Ovary (tissue), 3 donors: ENCODE results near the gene RBFA.

Experiments
- EP300 ChIP-seq: sonication (generic); formaldehyde crosslinking; IDR thresholded peaks from one replicate; pipeline ENCODE4 v1.6.1; 2017; ENCODE audit warnings: antibody characterized with exemption
- POLR2A ChIP-seq: fragments of 450-650 bp; IDR thresholded peaks from one replicate; pipeline ENCODE4 v1.6.1; 2017; ENCODE audit warnings: antibody characterized with exemption, mild to moderate bottlenecking, moderate library complexity
- TF ChIP-seq, protein P1 (sequence below), 3 donors: fragments of 450-650 bp in 2 of 3; fragments of 200-600 bp in 1 of 3; IDR thresholded peaks; one replicate each; pipeline versions ENCODE4 v1.5.1 to v1.8.0; 2016 to 2022; ENCODE audit warnings: antibody characterized with exemption in 3 of 3, mild to moderate bottlenecking in 1 of 3
- donor health status: DM: no; HTN: no; CAD: no.

GRCh38 chr18:80037869-80038630, 3.8 kb downstream of the RBFA start:
- TF ChIP-seq POLR2A = no peak
- TF ChIP-seq, protein P1, sequence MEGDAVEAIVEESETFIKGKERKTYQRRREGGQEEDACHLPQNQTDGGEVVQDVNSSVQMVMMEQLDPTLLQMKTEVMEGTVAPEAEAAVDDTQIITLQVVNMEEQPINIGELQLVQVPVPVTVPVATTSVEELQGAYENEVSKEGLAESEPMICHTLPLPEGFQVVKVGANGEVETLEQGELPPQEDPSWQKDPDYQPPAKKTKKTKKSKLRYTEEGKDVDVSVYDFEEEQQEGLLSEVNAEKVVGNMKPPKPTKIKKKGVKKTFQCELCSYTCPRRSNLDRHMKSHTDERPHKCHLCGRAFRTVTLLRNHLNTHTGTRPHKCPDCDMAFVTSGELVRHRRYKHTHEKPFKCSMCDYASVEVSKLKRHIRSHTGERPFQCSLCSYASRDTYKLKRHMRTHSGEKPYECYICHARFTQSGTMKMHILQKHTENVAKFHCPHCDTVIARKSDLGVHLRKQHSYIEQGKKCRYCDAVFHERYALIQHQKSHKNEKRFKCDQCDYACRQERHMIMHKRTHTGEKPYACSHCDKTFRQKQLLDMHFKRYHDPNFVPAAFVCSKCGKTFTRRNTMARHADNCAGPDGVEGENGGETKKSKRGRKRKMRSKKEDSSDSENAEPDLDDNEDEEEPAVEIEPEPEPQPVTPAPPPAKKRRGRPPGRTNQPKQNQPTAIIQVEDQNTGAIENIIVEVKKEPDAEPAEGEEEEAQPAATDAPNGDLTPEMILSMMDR (IDR thresholded peaks at IDR 0.05) = no peak
- no peak for TF ChIP-seq EP300
